ENCODE results near the gene C11orf52. TPM values are rescaled to one million over a fixed set of nuclear protein-coding genes. Genes with fewer than 3 reads are reported as not detected.

The C11orf52 gene, protein sequence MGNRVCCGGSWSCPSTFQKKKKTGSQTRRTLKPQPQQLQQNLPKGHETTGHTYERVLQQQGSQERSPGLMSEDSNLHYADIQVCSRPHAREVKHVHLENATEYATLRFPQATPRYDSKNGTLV
- total RNA-seq, result 1 to 10 TPM in 2 of 4 donors, not detected in 2; 5.0 to 6.9 TPM

DNA sequence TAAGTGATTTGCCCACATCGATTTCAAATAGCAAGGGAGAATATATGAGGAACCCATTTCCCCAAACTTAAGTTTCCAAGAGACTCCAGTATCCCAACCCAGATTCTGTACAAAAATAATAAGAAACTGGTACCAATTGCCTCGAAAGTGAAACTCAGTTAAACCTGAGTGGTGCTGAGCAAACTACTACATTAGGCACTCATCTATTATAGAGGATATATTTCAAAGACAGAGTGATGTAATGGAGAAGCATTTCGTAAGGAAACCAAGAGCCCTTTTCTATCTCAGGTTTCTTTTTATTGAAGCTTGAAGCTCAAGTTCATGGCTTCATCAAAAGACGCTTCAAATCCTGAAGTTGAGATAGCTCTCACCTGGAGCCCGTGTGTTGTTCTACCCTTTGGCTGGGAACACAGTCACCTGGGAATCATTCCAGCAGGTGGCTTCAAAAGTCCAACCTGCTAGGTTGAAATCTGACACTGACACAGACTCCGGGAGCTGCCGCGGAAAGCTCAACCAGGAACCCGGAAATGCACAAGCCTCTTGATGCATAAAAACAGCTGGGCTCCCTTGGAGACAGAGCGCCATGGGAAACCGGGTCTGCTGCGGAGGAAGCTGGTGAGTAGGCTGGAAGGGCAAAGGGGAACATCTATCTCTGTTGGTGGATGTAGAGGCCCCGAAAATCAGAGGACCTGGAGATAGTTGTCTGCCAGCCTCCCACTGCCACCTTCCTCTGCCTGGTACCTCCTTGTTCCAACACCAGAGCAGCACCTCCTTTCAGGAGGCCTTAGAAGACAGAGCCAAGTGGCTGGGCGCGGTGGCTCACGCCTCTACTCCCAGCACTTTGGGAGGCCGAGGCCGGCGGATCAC is at the start of gene C11orf52:
C11orf52 (plus strand) TSS at position 524 of the 867 bp plus-strand sequence; CDS start at position 584, 60 bp downstream.
- Histone ChIP-seq H3K27me3 (no peaks in the 10 kb centered on the region), H3K4me1 (peaks cover 0 to 42% (median 11%) of the 10 kb centered on the region in 4 donors), H3K36me3 (no peaks in the 10 kb centered on the region), H3K4me3 (peak within 1 kb of the TSS in 1 of 4 donors; percentile 11), H3K9me3 (no peaks in the 10 kb centered on the region), H3K27ac (peak within 1 kb of the TSS; percentile 38 to 57 (median 44))
- WGBS, 2 donors, result 65 to 67% methylated on average over 19 of the region's 19 CpGs
- no peak for DNase-seq (ENCODE audit: low spot score in 2 of 2)
- TF ChIP-seq CTCF (IDR thresholded peaks at IDR 0.05) (no peak), POLR2A (IDR thresholded peaks at IDR 0.05) (no peak), EP300 (IDR thresholded peaks at IDR 0.05) (no peak)

GRCh38 chr11:111870113-111870512 is 48.6 kb upstream of the C11orf52 start:
- Histone ChIP-seq H3K27me3 (no peaks in the 10 kb centered on the region), H3K9me3 (no peaks in the 10 kb centered on the region), H3K36me3 (peaks cover 0 to 42% (median 0%) of the 10 kb centered on the region in 3 donors), H3K27ac (peak overlapping the region in 2 of 4 donors; percentile 92 to 95), H3K4me3 (peak overlapping the region in 2 of 4 donors; percentile 77 to 93), H3K4me1 (peaks cover 0 to 22% (median 10%) of the 10 kb centered on the region in 4 donors)
- WGBS, 2 donors, result 94 to 97% methylated on average over 1 of the region's 1 CpG
- no peak for DNase-seq (ENCODE audit: low spot score in 2 of 2)
- TF ChIP-seq CTCF (IDR thresholded peaks at IDR 0.05) (no peak), POLR2A (IDR thresholded peaks at IDR 0.05) (no peak), EP300 (IDR thresholded peaks at IDR 0.05) (no peak)

DNA sequence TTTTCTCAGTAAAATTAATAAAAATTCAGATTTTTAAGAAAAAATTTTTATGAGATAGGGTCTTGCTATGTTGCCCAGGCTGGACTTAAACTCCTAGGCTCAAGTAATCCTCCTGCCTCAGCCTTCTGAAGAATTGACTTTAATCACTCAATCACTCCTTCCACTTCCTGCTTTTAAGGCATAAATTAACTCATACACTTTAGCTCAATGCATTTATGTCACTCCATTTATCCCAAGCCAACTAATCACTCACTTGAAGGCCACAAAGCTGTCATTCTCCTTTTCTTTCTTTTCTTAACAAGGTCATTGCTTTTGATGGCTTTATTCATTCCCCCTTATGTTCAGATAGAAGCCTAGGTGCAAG is 48.2 kb upstream of the C11orf52 start:
- DNase-seq (ENCODE audit: low spot score in 2 of 2), result no peak
- Histone ChIP-seq H3K27ac (peak overlapping the region; percentile 92 to 96 (median 94)), H3K27me3 (no peaks in the 10 kb centered on the region), H3K4me1 (peaks cover 0 to 22% (median 10%) of the 10 kb centered on the region in 4 donors), H3K36me3 (peaks cover 0 to 42% (median 0%) of the 10 kb centered on the region in 3 donors), H3K4me3 (peak overlapping the region; percentile 74 to 96 (median 85)), H3K9me3 (no peaks in the 10 kb centered on the region)
- TF ChIP-seq POLR2A (IDR thresholded peaks at IDR 0.05) (no peak), EP300 (IDR thresholded peaks at IDR 0.05) (no peak), CTCF (IDR thresholded peaks at IDR 0.05) (no peak)

- Histone ChIP-seq H3K36me3 (peaks cover 0 to 43% (median 0%) of the 10 kb centered on the region in 3 donors), H3K27me3 (no peaks in the 10 kb centered on the region), H3K4me3 (peak within 1 kb of the TSS; percentile 74 to 96 (median 85)), H3K4me1 (peaks cover 0 to 22% (median 10%) of the 10 kb centered on the region in 4 donors), H3K9me3 (no peaks in the 10 kb centered on the region), H3K27ac (peak within 1 kb of the TSS; percentile 92 to 96 (median 94))
- 0 to 1% methylated on average over 24 to 47 of the region's 51 CpGs for whole genome bisulfite sequencing, 2 donors
- TF ChIP-seq CTCF (IDR thresholded peaks at IDR 0.05), result peak in 3 of 5 experiments; percentile 24 to 31 (median 27)
- peak; percentile 70 to 90 for TF ChIP-seq EP300 (IDR thresholded peaks at IDR 0.05)
- peak in 1 of 2 donors; percentile 57 for TF ChIP-seq POLR2A (IDR thresholded peaks at IDR 0.05)
- DNase-seq (ENCODE audit: low spot score in 2 of 2), result peak; percentile 71 to 90
Measured at GRCh38 chr11:111870886-111871692, 47.6 kb upstream of the C11orf52 start, which contains the start of gene ALG9. Gene ALG9, minus strand, starts transcription at chr11:111871581. Its CDS starts 99 bp downstream, at chr11:111871482.

All from tibial nerve (tissue), 4 donors.